ENCODE measurements around the gene SPRY4.
A peak's percentile ranks its signal among the peaks of the same experiment; 100 is the strongest.

- TF ChIP-seq POLR2A (IDR thresholded peaks at IDR 0.05), result no peak
- no peak for TF ChIP-seq CTCF (IDR thresholded peaks at IDR 0.05)
- peak; percentile 14 to 52 for TF ChIP-seq POLR2AphosphoS5 (IDR thresholded peaks at IDR 0.05)
- TF ChIP-seq EP300 (IDR thresholded peaks at IDR 0.05), result peak in 1 of 4 donors; percentile 22
Measured at GRCh38 chr5:142296914-142297417, 27.9 kb downstream of the SPRY4 start.

Data from upper lobe of left lung (tissue), 4 donors.